H1 (cell line): ENCODE results near the gene ZNF674. TPM values are rescaled to one million over a fixed set of nuclear protein-coding genes. Genes with fewer than 3 reads are reported as not detected.

ENCODE experiments used
- polyA plus RNA-seq, 7 experiments: library from polyadenylated mRNA; depleted of rRNA in 3 of 7; stranded (reverse) in 5 of 7; unstranded in 2 of 7; fragments of >200 nt in 5 of 7; fragments of 200-250 nt in 2 of 7; gene quantifications; 1 replicate in 5 of 7; 2 replicates in 1 of 7; 4 replicates in 1 of 7; pipeline versions ENCODE4 v1.2.1 to v1.2.3, GENCODE V29; 2011 to 2013; ENCODE audit warnings: missing spikeins in 2 of 7, mixed read lengths in 2 of 7
- total RNA-seq: library from RNA; stranded (reverse); fragmentation: NEBNext Ultra II Directional; extraction: Animal tissue kit (Norgen Biotek cat#: 25700); gene quantifications from 2 replicates; pipeline ENCODE4 v1.2.1, GENCODE V29; 2021
- TF ChIP-seq, protein P1 (sequence below): fragments of 300-600 bp; sonication (generic); IDR thresholded peaks from 2 replicates; pipeline ENCODE4 v1.7.1; 2012; ENCODE audit warnings: low read length, moderate library complexity, mild to moderate bottlenecking, inconsistent platforms; ENCODE audit not compliant: insufficient replicate concordance

ZNF674 gene
- total and polyA plus RNA-seq, 2 of the 8 experiments (the other 6 are each of a cell fraction or from before 2014, with no cell fraction given): 2.0 to 7.4 TPM

- TF ChIP-seq, protein P1, sequence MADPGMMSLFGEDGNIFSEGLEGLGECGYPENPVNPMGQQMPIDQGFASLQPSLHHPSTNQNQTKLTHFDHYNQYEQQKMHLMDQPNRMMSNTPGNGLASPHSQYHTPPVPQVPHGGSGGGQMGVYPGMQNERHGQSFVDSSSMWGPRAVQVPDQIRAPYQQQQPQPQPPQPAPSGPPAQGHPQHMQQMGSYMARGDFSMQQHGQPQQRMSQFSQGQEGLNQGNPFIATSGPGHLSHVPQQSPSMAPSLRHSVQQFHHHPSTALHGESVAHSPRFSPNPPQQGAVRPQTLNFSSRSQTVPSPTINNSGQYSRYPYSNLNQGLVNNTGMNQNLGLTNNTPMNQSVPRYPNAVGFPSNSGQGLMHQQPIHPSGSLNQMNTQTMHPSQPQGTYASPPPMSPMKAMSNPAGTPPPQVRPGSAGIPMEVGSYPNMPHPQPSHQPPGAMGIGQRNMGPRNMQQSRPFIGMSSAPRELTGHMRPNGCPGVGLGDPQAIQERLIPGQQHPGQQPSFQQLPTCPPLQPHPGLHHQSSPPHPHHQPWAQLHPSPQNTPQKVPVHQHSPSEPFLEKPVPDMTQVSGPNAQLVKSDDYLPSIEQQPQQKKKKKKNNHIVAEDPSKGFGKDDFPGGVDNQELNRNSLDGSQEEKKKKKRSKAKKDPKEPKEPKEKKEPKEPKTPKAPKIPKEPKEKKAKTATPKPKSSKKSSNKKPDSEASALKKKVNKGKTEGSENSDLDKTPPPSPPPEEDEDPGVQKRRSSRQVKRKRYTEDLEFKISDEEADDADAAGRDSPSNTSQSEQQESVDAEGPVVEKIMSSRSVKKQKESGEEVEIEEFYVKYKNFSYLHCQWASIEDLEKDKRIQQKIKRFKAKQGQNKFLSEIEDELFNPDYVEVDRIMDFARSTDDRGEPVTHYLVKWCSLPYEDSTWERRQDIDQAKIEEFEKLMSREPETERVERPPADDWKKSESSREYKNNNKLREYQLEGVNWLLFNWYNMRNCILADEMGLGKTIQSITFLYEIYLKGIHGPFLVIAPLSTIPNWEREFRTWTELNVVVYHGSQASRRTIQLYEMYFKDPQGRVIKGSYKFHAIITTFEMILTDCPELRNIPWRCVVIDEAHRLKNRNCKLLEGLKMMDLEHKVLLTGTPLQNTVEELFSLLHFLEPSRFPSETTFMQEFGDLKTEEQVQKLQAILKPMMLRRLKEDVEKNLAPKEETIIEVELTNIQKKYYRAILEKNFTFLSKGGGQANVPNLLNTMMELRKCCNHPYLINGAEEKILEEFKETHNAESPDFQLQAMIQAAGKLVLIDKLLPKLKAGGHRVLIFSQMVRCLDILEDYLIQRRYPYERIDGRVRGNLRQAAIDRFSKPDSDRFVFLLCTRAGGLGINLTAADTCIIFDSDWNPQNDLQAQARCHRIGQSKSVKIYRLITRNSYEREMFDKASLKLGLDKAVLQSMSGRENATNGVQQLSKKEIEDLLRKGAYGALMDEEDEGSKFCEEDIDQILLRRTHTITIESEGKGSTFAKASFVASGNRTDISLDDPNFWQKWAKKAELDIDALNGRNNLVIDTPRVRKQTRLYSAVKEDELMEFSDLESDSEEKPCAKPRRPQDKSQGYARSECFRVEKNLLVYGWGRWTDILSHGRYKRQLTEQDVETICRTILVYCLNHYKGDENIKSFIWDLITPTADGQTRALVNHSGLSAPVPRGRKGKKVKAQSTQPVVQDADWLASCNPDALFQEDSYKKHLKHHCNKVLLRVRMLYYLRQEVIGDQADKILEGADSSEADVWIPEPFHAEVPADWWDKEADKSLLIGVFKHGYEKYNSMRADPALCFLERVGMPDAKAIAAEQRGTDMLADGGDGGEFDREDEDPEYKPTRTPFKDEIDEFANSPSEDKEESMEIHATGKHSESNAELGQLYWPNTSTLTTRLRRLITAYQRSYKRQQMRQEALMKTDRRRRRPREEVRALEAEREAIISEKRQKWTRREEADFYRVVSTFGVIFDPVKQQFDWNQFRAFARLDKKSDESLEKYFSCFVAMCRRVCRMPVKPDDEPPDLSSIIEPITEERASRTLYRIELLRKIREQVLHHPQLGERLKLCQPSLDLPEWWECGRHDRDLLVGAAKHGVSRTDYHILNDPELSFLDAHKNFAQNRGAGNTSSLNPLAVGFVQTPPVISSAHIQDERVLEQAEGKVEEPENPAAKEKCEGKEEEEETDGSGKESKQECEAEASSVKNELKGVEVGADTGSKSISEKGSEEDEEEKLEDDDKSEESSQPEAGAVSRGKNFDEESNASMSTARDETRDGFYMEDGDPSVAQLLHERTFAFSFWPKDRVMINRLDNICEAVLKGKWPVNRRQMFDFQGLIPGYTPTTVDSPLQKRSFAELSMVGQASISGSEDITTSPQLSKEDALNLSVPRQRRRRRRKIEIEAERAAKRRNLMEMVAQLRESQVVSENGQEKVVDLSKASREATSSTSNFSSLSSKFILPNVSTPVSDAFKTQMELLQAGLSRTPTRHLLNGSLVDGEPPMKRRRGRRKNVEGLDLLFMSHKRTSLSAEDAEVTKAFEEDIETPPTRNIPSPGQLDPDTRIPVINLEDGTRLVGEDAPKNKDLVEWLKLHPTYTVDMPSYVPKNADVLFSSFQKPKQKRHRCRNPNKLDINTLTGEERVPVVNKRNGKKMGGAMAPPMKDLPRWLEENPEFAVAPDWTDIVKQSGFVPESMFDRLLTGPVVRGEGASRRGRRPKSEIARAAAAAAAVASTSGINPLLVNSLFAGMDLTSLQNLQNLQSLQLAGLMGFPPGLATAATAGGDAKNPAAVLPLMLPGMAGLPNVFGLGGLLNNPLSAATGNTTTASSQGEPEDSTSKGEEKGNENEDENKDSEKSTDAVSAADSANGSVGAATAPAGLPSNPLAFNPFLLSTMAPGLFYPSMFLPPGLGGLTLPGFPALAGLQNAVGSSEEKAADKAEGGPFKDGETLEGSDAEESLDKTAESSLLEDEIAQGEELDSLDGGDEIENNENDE: no peak
These were observed 27.2 kb upstream of the ZNF674 start (continued) for GRCh38 chrX:46572340-46572936.
